Mammary epithelial cell (primary cell): ENCODE data around the gene UBE2E3.

Experiments used
- EZH2 ChIP-seq: IDR thresholded peaks from 2 replicates; pipeline ENCODE4 v1.6.1; 2012; ENCODE audit warnings: low read length, inconsistent platforms, borderline replicate concordance
- TF ChIP-seq, protein P1 (sequence below), 2 donors: IDR thresholded peaks in 1 of 2; conservative IDR thresholded peaks in 1 of 2; 2 replicates each; pipeline ENCODE4 v1.5.1; 2011 to 2012; ENCODE audit warnings: inconsistent platforms in 2 of 2, low read length in 2 of 2, mild to moderate bottlenecking in 2 of 2, control low read depth in 1 of 2, low read depth in 1 of 2; ENCODE audit not compliant: insufficient read depth in 1 of 2; ENCODE audit errors: extremely low read depth in 1 of 2

DNA sequence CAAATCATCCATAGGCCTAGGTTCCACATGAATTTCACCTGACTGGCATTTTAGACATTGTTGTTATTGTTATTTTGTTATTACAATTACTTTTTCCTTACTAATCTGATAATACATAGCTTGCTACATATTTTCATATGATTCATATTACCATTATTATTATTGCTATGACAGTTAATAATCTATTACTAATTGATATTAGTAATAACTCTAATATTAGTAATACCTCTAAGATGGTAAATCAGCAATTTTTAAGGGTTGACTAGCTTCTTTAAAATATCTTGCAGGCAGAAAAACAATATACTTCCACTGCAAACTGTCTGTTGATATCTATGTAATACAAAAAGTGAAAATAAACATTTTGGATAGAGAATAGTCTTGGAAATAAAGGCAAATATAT is 48.6 kb upstream of the UBE2E3 start:
- TF ChIP-seq, protein P1, sequence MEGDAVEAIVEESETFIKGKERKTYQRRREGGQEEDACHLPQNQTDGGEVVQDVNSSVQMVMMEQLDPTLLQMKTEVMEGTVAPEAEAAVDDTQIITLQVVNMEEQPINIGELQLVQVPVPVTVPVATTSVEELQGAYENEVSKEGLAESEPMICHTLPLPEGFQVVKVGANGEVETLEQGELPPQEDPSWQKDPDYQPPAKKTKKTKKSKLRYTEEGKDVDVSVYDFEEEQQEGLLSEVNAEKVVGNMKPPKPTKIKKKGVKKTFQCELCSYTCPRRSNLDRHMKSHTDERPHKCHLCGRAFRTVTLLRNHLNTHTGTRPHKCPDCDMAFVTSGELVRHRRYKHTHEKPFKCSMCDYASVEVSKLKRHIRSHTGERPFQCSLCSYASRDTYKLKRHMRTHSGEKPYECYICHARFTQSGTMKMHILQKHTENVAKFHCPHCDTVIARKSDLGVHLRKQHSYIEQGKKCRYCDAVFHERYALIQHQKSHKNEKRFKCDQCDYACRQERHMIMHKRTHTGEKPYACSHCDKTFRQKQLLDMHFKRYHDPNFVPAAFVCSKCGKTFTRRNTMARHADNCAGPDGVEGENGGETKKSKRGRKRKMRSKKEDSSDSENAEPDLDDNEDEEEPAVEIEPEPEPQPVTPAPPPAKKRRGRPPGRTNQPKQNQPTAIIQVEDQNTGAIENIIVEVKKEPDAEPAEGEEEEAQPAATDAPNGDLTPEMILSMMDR (conservative IDR thresholded peaks at IDR 0.05 in 1 of 2, IDR thresholded peaks at IDR 0.05 in 1 of 2; ENCODE audit: extremely low read depth in 1 of 2, insufficient read depth in 1 of 2, low read depth in 1 of 2, low read length in 2 of 2) = no peak
- no peak for TF ChIP-seq EZH2
